HG02885 (cell line): ENCODE data around the gene IQSEC1.

Experiments used
- ATAC-seq: cut with Tn5 transposase; IDR thresholded peaks from one replicate; pipeline ENCODE4 v1.9.1; 2021; ENCODE audit warnings: mild to moderate bottlenecking; ENCODE audit not compliant: unreplicated experiment, poor library complexity

The IQSEC1 gene

DNA sequence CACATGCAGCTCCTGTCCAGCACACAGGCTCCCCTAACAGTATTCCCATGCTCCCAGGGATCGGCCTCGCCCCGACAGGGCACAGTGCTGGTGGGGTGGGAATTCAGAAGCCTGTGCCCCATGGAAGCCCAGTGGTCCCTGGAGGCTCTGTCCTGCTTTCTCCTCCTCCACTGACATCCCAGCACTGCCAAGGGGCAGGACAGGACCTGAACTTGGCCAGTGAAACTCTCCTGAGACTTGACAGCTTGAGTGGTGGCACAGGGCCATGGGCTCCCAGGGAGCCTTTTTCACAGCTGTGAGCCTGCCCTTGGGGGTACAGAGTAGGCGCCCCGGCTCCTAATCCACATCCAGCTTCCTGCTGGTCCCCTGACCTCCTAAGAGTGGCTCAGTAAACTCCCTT is 38.4 kb downstream of the IQSEC1 start:
- ATAC-seq, result no peak

GRCh38 chr3:13034109-13034800 is 39.0 kb downstream of the IQSEC1 start:
- ATAC-seq, result no peak

- no peak for ATAC-seq
Observed at GRCh38 chr3:13032206-13032605, 41.0 kb downstream of the IQSEC1 start.

GRCh38 chr3:13031621-13032020 is 41.6 kb downstream of the IQSEC1 start:
- ATAC-seq, result no peak

GRCh38 chr3:13030684-13031083 is 42.5 kb downstream of the IQSEC1 start:
- ATAC-seq, result no peak

DNA sequence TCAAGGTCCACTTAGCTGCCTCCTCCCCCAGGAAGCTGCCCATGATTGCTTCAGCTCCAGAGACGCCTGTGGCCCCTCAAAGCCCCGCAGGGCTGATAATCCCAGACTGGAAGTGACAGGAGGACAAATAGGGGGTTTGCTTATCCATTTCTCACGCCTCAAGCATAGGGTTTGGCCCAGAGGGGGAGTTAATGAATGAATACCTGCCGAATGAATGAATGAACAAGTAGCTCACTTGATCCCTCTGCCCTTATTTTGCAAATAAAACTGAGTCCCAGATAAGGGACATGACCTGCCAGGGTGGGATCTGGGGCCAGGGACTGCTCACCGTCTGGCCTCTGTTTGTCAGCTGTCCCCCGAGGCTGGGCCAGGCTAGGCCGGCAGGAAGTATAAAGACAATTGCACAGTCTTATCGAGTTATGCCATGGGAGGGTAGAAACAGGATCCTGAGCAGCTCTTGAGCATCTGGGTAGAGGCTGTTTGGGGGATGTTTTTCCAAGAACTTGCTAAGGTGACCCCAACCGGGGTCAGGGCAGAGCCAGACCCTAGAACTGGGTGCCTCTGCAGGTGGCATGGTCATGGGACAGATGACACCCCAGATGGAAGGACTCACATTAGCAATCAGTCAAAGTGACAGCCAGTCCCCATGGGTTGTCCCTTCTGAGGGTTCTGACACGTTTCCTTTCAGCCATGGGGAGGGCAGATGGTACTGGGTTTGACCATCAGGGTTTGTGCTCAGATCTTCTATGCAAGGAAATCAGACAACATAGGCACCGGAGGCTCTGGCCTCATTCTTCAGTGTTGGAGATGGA is 45.0 kb downstream of the IQSEC1 start:
- ATAC-seq, result no peak

DNA sequence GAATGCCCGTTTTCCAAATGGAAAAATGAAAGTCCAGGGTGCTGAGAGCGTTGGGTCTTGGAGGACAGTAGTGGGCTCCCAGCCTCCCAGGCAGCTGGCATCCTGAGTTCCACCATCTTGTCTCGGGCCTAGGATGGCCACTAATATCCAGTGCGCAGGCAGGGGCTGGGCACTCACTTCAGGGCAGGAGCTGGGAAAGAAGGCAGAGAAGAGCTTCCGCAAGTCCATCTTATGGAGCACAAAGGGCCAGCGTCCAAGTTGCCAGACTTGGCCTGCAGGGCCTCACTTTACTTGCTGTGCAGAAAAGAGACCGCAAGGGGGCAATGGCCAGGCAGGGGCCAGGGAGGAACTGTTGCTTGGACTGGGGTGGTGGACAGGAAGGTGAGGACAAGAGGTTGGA is 46.1 kb downstream of the IQSEC1 start:
- ATAC-seq, result no peak

DNA sequence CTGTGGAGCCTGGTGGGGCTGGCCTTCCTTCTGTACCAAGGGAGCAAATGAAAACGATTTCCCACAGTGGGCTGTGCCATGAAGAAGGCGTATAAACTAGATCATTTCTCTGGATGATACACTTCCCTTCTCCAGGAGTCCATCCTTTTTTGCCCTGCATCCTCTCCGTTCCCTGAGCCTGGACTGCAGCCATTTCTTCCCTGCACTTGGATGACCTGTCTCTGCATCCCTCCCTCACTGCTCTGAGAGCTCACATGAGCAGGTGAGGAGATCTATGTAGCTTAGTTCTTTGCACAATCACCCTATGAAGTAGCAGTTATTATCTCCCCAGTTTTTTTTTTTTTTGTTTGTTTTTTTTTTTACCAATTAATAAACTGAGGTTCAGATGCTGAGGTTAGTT is 46.7 kb downstream of the IQSEC1 start:
- no peak for ATAC-seq

GRCh38 chr3:13025778-13026518 is 47.3 kb downstream of the IQSEC1 start:
- ATAC-seq, result no peak

DNA sequence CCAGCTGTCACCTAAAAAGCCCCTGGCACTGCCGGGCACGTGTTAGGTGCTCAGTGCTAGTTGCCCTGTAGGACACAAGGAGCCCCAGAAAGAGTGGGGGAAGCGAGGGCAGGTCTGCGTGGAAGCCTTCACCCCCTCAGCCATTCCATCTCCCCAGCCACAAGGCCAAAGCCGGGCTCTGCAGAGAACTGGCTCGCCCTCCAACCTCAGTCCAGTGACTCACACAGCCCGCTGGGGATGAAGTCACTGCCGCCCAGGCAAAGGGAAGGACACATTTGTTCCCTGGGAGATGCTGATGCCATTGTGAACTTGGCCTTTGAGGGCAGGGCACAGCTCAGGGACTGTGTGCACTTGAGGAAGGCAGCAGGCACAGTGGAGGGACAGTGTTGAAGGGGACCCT is 48.1 kb downstream of the IQSEC1 start:
- ATAC-seq, result no peak

- no peak for ATAC-seq
Observed at GRCh38 chr3:13024765-13025065, 48.5 kb downstream of the IQSEC1 start.

GRCh38 chr3:13023971-13024764 is 49.1 kb downstream of the IQSEC1 start:
- ATAC-seq, result no peak

DNA sequence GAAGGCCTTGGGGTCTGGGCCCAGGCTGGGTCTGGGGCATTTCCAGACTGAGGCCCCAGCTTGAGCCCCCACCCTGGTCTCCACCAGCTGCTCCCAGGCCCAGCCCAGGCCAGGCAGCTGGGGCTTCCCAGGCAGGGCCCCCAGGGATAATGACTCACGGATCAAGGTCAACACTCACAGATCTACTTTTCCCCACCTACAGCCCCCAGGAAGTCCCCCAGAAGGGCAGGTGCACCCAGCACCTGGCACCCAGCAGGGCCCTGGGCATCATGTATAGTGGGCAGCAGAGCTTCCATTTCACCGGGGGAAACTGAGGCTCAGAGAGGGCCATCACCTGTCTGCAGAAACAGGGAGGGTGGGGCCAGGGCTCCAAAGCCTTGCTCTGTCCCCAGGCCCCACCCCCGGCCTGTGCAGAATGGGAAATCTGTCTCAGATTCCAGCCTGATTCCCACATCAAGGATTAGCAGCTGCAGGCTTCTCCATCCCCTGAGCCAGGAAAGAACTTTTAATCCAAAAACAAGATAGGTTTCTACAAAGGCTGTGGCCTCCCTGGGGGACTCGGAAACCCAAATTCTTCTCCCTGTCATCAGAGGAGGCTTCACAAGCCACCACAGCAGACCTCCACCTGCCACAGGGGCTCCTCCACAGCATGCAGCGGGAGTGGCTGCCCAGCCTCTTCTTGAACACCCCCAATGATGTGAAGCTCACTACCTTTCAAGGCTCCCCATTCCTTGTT is 49.8 kb downstream of the IQSEC1 start:
- ATAC-seq, result no peak

DNA sequence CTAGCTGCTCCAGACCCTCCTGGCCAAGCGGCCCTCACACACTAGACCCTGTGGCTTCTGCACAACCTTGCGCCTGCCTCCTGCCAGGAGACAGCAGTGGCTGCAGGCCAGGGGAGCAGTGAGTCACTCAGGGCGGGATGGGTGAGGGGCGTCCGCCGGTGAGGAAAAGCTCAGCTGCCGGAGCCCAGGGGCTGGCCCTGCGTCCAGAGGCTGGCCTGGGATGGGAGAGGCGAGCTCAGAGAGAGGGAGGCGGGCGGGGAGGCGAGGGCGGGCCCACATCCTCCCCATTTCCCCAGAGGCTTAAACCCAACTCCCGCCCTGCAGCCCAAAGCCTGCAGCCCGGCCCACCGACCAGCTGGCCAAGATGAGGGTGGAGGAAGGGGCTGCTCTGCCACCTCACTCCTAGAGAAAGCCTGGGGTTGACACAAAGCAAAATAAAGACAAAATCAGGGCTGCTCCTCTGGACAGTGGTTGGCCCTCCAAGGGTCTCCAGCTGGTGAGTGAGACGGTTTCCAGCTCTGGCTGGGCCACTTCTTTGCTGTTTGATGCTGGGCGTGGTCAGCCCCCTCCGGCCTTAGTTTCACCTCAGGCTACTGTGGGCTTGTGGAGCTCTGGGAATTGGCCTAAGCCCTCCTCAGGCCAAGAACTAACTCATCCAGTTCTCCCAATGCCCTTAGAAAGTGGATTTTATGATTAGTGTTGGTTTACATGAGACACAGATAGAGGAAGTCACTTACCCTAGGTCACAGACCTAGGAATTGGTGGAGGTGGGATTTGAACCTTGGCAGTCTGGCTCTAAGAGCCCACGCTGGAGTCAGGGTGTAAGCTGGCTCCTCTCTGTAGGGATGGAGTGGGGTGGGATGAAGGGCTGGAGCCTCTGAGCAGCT is 50.6 kb downstream of the IQSEC1 start:
- peak; percentile 66 for ATAC-seq

- peak; percentile 29 for ATAC-seq
Observed at GRCh38 chr3:13021141-13022114, 51.8 kb downstream of the IQSEC1 start.

GRCh38 chr3:13020159-13020750 is 53.0 kb downstream of the IQSEC1 start:
- ATAC-seq, result no peak
